Stimulated activated CD8-positive, alpha-beta memory T cell treated with anti-CD3 and anti-CD28 coated beads, Interleukin-2, amount 100 ng/mL, for 1 hour (primary cell): ENCODE data around the gene TRIM2.
"Not testable (repeated sequence)": the region's sequence is repeated elsewhere in the genome, so short reads cannot be mapped to it uniquely, and the experiment has no call there.

Experiments used
- DNase-seq, 2 donors: peaks; one replicate each; pipeline ENCODE4 v3.0.0-alpha.2; 2020; ENCODE audit warnings: low read depth in 2 of 2

TRIM2 gene

DNA sequence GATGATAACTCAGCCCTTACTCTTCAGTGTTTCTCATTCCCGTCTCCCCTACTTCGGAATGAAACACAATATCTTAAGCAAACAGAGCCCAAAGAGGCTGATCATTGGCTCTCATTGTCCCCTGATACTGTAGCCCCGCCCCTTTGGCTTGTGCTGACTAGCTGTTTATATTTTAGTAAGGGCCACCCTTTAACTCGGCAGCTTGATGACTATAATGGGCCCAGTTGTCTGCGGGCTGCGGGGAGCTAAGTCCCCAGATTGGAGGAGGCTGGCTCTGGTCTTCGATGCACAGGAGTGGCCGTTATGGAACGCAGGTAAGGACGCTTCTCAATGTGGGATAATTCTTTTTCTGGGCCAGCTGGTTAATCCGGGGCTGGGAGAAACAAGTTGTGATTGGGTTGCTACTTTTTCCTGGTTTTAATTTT is at the start of gene TRIM2:
TSS of gene TRIM2 (plus strand) at position 197 of the 425 bp plus-strand sequence. CDS start at position 285, 88 bp downstream.
- DNase-seq: no peak

GRCh38 chr4:153155686-153156085 is 48.6 kb upstream of the TRIM2 start:
- no peak for DNase-seq

DNA sequence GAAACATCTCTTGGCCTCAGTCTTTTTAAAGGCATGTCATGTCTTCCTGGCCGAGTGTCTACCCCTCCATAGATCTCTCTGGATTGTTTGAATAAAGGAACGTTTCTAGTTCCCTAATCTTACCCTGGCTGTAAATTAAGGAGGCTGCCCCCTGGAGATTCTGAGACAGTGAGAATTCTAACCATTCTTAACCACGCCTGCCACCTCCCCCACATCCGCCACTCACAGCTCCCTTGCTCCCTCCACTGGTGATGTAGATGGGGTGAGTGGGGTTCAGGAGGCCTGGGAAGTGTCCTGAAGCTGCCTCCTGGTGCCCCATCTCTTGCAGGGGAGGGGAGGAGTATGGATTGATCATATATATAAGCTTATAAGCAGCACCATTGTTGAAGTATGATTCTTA is 48.0 kb upstream of the TRIM2 start:
- DNase-seq: no peak

GRCh38 chr4:153156721-153157120 is 47.5 kb upstream of the TRIM2 start:
- no peak for DNase-seq

- DNase-seq: no peak
Measured at GRCh38 chr4:153159016-153159415, 45.2 kb upstream of the TRIM2 start.

DNA sequence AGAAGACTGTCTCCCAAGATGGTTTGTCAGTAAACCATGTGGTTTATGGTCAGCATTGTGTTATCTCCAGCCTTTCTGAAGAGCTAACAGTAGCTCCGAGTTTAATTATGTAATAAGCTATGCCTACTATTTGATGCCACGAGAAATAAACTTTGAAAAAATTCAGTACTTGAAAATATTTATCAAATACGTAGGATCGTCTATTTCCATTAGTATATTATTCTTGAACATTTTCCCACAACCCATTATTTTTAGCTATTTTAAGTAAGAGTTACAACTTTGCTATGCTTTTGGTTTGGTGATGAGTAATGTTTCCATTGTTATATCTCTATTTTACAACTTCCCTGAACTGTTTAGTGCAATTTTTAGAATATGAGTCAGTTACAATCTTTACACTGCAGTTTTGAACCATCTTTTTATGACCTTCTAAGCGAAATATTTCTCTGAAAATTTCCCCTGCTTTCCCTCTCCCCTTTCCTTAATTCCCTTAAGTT is 44.5 kb upstream of the TRIM2 start:
- DNase-seq: no peak

DNA sequence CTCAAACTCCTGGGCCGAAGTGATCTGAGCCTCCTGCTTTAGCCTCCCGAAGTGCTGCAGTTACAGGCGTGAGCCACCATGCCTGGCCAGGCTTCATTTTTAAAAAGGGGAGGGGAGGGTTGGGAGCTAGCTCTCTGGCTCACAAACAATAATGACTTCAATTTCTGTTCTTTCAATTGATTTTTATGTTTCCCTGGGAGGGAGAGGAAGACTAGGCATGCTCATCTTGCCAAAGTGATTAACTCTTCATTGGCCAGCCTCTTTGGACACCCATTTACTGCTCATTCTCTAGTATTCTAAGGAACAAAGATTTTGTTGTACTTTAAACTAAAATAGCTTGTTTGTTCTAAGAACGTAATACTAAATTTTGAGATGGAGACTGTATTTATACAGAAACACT is 43.4 kb upstream of the TRIM2 start:
- no peak for DNase-seq

- no peak for DNase-seq
Measured at GRCh38 chr4:153161226-153161963, 42.8 kb upstream of the TRIM2 start.

DNA sequence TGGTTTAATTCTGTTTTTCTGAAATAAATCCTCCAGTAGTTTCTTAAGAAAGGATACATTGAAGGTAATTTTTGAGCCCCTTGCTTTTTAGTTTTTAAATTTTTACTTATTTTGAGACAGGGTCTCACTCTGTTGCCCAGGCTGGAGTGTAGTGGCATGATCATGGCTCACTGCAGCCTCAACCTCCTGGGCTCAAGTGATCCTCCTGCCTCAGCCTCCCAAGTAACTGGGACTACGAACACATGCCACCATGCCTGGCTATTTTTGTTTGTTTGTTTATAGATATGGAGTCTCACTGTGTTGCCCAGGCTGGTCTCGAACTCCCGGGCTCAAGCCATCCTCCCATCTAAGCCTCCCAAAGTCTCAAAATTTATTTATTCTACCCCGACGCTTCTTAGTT is 39.0 kb upstream of the TRIM2 start:
- not testable (repeated sequence) for DNase-seq

- no peak for DNase-seq
Measured at GRCh38 chr4:153166716-153167501, 37.3 kb upstream of the TRIM2 start.

DNA sequence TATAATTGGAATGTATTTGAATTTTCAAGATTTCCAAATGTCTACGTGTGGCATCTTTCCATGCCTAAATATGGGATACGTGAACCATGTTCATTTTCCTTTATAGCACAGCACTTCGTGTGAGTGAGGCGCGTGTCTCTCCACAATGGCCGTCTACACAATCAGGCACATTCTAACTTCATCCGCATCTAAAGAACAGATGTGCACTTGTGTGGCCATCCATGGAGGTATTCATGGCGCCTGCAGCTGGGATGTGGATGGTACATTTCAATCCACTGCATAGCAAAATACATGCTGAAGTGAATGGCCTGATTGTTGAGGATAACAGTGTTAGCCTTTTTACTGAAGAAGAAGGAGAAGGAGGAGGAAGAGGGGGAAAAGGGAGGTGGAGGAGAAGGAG is 34.5 kb upstream of the TRIM2 start:
- no peak for DNase-seq

DNA sequence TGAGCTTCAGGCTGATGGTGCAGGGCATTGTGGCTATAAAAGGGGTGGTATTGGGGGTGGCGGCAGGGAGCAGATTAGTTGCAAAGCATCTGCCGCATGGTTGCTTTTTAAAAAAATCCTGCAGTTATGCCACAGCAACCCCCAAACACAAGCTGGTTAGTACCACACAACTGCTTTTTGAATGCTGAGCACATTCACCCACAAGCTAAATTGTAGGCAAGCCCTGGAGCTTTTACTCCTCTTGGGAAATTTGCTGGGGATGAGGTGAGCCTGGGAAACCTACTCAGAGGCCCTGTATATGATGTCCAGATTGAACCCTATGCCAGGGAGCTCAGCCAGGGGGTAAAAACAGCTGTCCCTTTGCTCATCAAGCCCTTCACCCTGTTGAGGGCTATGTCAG is 33.8 kb upstream of the TRIM2 start:
- no peak for DNase-seq

DNA sequence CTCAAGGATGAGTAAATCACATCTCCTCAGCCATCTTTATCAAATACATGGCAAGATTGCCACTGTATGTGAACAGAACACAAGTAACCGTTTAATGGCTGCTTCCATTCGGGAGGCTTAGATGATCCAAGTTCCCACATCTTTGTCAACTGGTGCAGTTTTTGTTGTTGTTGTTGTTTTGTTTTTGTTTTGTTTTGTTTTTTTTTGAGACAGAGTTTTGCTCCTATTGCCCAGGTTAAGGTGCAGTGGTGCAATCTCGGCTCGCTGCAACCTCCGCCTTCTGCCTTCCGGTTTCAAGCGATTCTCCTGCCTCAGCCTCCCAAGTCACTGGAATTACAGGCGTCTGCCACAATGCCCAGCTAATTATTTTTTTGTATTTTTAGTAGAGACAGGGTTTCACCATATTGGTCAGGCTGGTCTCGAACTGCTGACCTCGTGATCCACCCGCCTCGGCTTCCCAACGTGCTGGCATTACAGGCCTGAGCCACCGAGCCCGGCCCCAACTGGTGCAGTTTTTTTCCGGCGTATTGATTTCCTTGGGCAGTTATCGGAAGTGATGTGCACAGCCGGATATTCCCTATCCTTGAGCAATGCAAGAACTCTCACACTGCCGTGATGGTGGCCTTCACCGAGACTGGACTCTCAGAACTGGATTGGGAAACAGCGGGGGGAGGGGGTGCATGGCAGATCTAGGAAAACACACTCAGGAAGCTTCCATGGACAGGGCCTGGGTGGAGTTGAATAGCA is 29.2 kb upstream of the TRIM2 start:
- DNase-seq: no peak

- no peak for DNase-seq
Measured at GRCh38 chr4:153176938-153177337, 27.3 kb upstream of the TRIM2 start.

- DNase-seq: no peak
Measured at GRCh38 chr4:153177841-153178240, 26.4 kb upstream of the TRIM2 start.

DNA sequence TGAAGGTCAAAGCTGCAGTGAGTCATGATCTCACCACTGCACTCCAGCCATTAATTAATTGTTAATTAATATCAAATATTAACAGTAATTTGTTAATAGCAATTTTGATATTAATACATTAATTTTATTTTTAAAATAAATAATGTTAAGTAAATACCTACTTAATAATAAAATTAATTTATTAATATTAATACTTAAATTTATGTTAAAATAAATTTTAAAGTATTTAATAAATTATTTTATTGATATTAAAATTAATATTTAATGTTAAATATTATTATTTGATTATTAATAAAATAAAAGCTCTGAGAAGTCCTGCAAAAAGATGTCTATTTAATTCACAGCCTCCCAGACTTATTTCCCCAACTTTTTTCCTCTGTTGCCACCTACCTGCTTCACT is 25.1 kb upstream of the TRIM2 start:
- no peak for DNase-seq

GRCh38 chr4:153181293-153181692 is 22.9 kb upstream of the TRIM2 start:
- no peak for DNase-seq

DNA sequence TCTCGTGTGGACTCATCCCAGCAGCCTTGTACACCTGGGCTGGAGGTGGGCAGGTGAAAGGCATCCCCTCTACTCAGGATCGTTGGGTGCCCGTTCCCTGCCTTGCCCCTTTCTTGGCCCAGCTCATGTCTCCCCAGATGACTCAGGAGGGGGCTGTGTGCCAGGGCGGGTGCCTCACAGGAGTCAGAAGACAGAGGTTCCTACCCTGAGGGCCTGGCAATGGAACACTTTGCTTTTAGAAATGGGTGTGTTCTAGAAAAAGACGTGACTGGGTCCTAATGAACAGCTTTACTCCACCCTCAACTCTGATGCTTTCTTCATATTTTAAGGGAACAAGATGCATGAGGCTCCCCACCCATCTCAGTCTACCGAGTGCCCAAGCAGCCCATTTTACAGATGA is 22.5 kb upstream of the TRIM2 start:
- DNase-seq: no peak

DNA sequence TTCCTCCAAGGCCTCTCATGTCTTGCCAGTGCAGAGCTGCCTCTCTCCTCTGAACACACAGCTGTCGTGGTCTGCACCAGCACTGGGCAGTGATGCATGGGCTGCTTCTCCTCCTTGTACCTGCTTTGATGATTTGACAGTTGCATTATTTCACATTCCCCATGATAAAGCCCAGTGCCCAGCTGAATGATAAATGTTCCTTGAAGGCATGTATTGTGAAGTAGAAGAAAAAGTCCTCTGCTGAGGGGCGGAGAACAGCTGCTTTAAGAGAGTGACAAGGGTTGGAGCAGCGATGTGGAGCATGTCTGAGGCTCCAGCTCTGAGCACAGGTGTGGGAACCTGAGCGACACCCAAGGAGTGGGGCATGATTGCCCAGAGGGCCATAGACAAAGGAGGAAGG is 21.1 kb upstream of the TRIM2 start:
- no peak for DNase-seq

- no peak for DNase-seq
Measured at GRCh38 chr4:153185331-153185852, 18.9 kb upstream of the TRIM2 start.

- no peak for DNase-seq
Measured at GRCh38 chr4:153186046-153186728, 18.1 kb upstream of the TRIM2 start.
